Retina (tissue), 1 donor: ENCODE results near the gene ERC2.

Experiments used
- DNase-seq: peaks from one replicate; pipeline ENCODE4 v3.0.0-alpha.2; 2016

ERC2 gene

GRCh38 chr3:55626279-55626665 lies 842.0 kb downstream of the ERC2 start:
- DNase-seq: no peak

- DNase-seq: no peak
Observed at GRCh38 chr3:55624238-55624637, 844.0 kb downstream of the ERC2 start.

- DNase-seq: no peak
Observed at GRCh38 chr3:55623786-55624185, 844.5 kb downstream of the ERC2 start.

- no peak for DNase-seq
Observed at GRCh38 chr3:55622733-55623132, 845.5 kb downstream of the ERC2 start.

- DNase-seq: no peak
Observed at GRCh38 chr3:55622116-55622515, 846.2 kb downstream of the ERC2 start.

GRCh38 chr3:55621648-55622047 lies 846.6 kb downstream of the ERC2 start:
- DNase-seq: no peak

GRCh38 chr3:55621026-55621422 lies 847.2 kb downstream of the ERC2 start:
- DNase-seq: no peak

GRCh38 chr3:55620351-55621025 lies 847.8 kb downstream of the ERC2 start:
- no peak for DNase-seq

- DNase-seq: no peak
Observed at GRCh38 chr3:55619046-55619808, 849.0 kb downstream of the ERC2 start.

- DNase-seq: no peak
Observed at GRCh38 chr3:55617385-55617784, 850.9 kb downstream of the ERC2 start.

GRCh38 chr3:55616803-55617202 lies 851.5 kb downstream of the ERC2 start:
- no peak for DNase-seq

GRCh38 chr3:55615694-55616295 lies 852.5 kb downstream of the ERC2 start:
- no peak for DNase-seq

- DNase-seq: no peak
Observed at GRCh38 chr3:55615039-55615693, 853.1 kb downstream of the ERC2 start.

GRCh38 chr3:55611121-55611520 lies 857.1 kb downstream of the ERC2 start:
- DNase-seq: peak; percentile 37

- DNase-seq: no peak
Observed at GRCh38 chr3:55609230-55609827, 858.9 kb downstream of the ERC2 start.

GRCh38 chr3:55608301-55608937 lies 859.8 kb downstream of the ERC2 start:
- peak; percentile 55 for DNase-seq

- no peak for DNase-seq
Observed at GRCh38 chr3:55607844-55608243, 860.4 kb downstream of the ERC2 start.

GRCh38 chr3:55607175-55607574 lies 861.1 kb downstream of the ERC2 start:
- no peak for DNase-seq

GRCh38 chr3:55605443-55606236 lies 862.6 kb downstream of the ERC2 start:
- DNase-seq: no peak

GRCh38 chr3:55604846-55605245 lies 863.4 kb downstream of the ERC2 start:
- no peak for DNase-seq

- DNase-seq: no peak
Observed at GRCh38 chr3:55604402-55604801, 863.9 kb downstream of the ERC2 start.
